Fibroblast of lung (primary cell): ENCODE results near the gene TMEM131.

ENCODE experiments used
- CTCF ChIP-seq, 2 donors: IDR thresholded peaks in 1 of 2; conservative IDR thresholded peaks in 1 of 2; 1 replicate in 1 of 2; 2 replicates in 1 of 2; pipeline ENCODE4 v1.5.1; 2011 to 2012; ENCODE audit warnings: low read length in 2 of 2, control low read depth in 1 of 2, inconsistent platforms in 1 of 2, low read depth in 1 of 2, mild to moderate bottlenecking in 1 of 2
- EZH2 ChIP-seq: IDR thresholded peaks from 2 replicates; pipeline ENCODE4 v1.5.1; 2012; ENCODE audit warnings: low read length, control low read depth, mild to moderate bottlenecking; ENCODE audit errors: missing control alignments

GRCh38 chr2:97953853-97954252 lies 41.9 kb downstream of the TMEM131 start:
- TF ChIP-seq CTCF (conservative IDR thresholded peaks at IDR 0.05 in 1 of 2, IDR thresholded peaks at IDR 0.05 in 1 of 2; ENCODE audit: low read depth in 1 of 2, low read length in 2 of 2) (no peak), EZH2 (no peak)
